OCI-M2 (cell line): ENCODE results near the gene ATP1A1.

Experiments used
- DNase-seq: peaks from one replicate; lab custom pipeline; 2025; ENCODE audit not compliant: unreplicated experiment; lab: John Stamatoyannopoulos, UW

The ATP1A1 gene

DNA sequence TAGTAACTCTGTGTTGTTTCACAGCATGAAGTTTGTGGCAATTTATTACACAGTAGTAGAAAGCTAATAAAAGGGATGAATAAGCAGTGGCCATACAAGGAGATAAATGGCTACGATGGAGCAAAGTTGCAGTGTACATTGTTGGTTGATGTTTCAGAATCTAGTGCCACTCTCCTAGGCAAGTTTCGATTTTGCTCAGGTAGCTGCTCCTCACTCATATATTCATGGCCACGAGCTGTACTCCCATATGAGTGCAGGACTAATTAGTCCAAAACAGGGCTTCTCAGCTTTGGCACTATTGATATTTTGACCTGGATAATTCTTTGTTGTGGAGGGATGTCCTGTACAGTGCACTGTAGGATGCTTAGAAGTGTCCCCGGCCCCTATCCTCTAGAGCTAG is 30.0 kb upstream of the ATP1A1 start:
- no peak for DNase-seq

DNA sequence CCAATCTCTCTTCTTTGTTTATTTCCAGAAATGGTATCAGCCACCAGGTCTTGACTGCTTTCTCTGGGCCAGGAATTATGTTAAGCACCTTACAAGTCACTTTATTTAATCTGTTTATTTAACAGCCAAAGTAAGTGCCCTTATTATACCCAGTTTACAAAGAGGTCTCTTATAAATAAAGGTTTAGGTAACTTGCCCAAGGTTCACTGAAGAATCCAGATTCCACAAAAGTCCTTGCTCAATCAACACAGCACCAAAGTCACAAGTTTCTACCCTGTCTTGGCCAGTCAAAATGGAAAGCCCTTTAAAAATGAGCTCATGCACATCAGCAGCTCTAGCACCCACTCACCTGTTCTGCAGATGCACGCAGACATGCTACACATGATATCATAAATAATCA is 28.0 kb upstream of the ATP1A1 start:
- no peak for DNase-seq

GRCh38 chr1:116345843-116346242 is 27.2 kb upstream of the ATP1A1 start:
- DNase-seq, result no peak

DNA sequence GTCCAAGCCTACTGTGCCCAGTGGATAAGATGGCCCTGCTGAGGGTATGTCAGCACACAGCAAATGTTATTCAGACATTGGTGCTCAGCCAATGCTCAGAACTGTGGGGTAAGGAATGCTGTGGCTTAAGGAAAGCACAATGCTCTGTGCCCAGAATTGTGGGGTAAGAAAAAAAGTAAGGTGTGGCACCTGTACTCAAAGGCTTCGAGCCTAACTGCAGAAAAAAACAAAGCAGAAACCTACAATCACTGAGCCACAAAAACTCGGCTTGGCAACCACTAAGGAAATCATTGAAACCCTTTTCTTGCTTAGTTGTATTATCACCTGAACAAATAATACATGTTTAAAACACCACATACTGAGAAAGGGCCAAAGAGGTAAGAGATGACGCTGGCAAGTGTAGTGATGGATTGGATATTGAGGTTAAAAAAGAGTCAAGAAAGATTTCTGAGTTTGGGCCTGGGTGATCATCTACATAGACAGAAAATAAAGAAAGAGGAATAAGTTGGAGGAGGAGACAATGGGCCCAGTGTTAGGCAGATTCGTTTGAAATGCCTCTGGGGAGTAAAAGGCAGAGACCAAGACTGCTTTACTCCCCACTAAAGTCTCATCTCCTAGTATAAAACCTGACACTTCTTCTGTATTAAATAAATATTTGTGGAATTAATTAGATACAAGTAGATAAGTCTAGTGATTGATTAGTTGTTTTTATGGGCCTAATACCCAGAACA is 25.9 kb upstream of the ATP1A1 start:
- no peak for DNase-seq

DNA sequence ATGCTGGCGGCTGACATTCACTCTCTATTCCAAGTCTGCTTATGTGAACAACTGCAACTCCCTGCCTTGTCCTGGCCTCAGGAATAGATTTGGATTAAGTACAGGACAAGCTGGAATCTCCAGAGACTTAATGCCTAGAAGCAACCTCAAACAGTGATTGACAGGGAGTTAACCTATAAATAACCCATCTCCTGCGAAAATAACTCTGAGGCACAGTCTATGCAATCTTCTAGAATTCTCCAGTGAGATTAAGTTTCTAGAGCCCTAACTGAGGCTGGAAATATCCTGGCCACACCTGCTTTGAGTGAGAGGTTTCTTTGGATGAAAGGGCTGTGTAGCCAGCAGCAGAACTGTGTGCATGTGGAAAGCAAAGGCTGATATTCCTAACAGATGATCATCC is 25.3 kb upstream of the ATP1A1 start:
- DNase-seq, result no peak

DNA sequence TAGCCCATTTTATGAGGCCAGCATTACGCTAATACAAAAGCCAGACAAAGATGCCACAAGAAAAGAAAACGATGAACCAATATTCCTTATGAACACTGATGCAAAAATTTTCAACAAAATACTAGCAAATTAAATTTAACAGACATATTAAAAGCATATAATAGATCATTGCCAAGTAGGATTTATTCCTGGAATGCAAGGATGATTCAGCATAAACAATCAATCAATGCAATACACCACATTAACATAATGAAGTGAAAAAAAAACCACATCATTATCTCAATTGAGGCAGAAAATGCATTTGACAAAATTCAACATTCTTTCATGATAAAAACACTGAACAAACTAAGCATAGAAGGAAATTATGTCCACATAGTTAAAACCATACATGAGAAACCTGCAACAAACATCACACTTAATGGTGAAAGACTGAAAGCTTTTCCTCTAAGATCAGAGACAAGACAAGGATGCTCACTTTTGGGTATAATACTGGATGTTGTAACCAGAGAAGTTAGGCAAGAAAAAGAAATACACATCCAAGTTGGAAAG is 22.9 kb upstream of the ATP1A1 start:
- DNase-seq, result no peak

DNA sequence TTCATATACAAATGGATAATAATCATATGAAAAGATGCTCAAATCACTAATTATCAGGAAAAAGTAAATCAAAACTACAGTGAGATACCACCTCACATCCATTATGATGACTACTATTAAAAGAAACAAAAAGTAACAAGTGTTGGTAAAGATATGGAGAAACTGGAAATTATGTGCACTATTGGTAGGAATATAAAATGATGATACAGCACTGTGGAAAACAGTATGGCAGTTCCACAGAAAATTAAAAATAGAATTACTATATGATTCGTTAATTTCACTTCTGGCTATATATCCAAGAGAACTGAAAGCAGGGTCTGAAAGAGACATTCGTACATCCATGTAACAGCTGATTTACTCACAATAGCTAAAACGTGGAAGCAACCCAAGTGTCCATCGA is 21.1 kb upstream of the ATP1A1 start:
- no peak for DNase-seq

GRCh38 chr1:116352349-116352813 is 20.7 kb upstream of the ATP1A1 start:
- no peak for DNase-seq

- no peak for DNase-seq
Observed at GRCh38 chr1:116353155-116353554, 19.9 kb upstream of the ATP1A1 start.

DNA sequence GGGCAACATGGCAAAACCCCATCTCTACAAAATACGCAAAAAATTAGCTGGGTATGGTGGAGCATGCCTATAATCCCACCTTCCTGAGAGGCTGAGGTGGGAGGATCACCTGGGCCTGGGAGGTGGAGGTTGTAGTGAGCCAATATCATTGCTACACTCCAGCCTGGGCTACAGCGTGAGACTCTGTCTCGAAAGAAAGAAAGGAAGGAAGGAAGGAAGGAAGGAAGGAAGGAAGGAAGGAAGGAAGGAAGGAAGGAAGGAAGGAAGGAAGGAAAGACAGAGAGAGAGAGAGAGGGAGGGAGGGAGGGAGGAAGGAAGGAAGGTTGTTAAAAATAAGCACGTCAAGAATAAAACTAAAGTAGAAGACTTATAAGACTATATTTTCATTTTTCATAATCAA is 17.0 kb upstream of the ATP1A1 start:
- no peak for DNase-seq

- no peak for DNase-seq
Observed at GRCh38 chr1:116356673-116357072, 16.4 kb upstream of the ATP1A1 start.

DNA sequence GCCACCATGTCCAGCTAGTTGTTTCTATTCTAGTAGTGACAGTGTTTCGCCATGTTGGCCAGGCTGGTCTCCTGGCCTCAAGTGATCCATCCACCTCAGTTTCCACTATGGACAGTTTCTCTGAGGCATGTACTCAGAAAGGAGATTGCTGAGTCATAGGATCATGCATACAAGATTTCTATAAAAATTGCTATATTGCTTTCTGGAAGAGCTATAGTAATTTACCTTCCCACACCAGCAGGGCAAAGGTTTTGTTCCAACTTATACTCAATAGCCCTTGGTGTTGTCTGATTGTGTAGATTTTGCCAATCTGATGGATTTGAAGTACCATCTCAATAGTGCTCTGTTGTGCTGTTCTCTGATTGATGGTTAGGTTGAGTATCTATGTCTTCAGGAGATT is 15.6 kb upstream of the ATP1A1 start:
- DNase-seq, result no peak

DNA sequence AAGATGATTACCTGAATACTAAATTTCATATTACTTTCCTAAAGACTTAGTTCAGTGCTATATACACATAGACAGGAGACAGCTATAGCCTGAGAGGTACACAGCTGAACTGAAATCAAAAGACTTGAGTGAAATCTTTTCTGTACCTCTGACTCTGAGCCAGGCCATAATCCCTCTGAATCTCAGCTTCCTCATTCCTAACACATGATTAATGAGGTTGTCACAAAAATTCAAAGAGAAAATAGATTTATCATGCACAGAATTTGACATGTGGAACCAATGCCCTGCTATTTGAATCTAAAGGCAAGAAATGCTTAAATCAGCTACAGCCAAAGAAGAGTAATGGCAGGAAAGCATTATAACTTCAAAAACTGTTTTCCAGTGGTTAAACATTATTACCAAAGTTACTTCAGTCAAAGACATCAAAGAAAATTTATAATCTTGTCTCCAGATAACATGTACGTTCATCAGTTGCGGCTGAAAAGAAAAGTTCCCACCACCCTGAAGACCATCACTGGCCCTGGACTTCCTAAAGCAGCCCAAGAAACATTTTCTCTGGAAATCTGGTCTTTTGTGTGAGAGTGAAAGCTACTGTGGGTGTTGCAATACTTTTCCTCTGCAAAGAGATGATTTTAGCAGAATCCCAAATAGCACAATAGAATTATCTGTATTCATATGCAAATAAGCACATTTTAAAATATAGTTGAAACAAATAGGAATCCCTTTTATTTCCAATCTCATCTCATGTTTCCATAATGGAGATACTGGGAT is 13.8 kb upstream of the ATP1A1 start:
- no peak for DNase-seq

- DNase-seq, result no peak
Observed at GRCh38 chr1:116359871-116360270, 13.2 kb upstream of the ATP1A1 start.

DNA sequence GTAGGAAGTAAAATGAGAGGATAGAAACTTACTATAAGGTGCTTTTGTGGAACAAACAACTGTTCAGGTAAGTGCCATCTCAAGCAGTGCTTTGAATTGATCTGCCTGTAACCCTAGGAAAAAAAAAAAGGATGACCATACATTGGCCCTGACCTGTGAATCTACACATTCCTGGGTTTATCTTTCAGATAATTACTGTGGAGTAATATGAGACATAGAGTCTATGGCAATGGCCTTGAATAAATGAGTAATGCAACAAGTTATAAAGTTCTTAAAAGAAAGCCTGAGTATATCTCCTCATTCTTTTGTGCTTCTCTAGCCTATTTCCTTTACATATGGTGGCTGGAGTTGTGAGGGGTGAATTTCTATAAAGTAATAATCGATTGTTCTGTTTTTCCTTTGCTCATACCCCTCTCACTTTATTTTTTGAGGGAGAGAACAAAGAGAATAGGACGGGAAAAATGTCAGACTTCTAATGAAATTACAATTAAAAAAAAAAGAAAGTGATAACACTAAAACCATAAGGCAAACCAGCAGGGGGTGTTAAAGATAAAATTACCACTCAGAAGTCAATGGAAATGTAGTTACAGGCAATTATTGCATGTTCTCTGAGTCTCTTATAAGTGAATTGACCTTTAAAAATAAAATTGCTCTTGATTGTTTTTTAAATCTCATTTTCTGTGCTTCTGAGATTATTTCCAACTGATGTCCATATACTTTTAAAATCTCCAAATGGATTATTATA is 12.4 kb upstream of the ATP1A1 start:
- no peak for DNase-seq

- DNase-seq, result no peak
Observed at GRCh38 chr1:116361648-116362047, 11.4 kb upstream of the ATP1A1 start.

GRCh38 chr1:116362050-116362449 is 11.0 kb upstream of the ATP1A1 start:
- no peak for DNase-seq

- no peak for DNase-seq
Observed at GRCh38 chr1:116365353-116365780, 7.7 kb upstream of the ATP1A1 start.

DNA sequence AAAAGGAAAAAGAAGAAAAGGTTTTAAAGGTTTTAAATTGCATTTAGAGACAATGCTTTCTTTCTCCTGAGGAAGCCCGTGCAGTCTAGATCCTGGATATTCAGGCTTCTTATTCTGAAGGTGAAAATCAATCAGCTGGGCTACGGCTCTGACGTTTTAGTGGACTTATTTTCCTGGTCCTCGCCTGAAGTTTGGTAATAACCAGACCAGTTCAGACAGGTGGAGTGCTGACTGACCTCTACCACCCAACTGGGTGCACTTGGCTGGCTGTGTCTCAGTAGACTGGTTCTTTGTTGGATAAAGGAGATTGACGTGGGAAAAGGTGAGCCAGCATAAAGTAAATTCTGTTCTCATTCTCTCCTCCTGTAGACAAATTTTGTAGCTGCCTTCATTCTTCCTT is 7.2 kb upstream of the ATP1A1 start:
- DNase-seq, result no peak

DNA sequence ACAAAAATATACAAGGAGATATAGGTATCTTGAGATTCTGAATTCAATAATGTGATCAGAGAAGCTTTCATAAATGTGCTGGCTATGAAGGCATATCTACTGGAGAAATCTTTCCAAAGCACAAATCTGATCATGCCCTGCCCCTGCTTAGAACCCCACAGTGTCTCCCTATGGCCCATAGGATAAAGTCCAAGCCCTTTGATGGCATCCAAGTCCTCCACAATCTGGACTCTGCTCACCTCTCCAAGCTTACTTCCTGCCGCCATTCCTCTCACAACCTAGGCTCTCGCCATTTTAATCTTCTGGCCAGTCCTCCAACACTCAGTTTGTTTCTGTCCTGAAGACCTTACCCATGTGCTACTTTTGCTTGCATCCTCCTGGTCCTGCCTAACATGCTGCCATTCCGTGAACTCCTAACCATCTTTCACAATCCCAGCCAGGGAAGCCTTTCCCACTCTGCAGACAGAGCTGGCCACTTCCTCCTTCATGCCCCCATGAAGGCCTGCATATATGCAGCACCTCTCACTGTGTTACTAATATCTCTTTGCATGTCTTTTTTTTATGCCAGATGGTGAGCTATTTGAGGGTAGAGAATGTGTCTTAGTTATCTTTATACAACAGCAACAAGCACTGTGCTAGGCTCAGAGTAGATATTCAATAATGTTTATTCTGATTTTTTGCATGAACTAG is 5.6 kb upstream of the ATP1A1 start:
- no peak for DNase-seq

DNA sequence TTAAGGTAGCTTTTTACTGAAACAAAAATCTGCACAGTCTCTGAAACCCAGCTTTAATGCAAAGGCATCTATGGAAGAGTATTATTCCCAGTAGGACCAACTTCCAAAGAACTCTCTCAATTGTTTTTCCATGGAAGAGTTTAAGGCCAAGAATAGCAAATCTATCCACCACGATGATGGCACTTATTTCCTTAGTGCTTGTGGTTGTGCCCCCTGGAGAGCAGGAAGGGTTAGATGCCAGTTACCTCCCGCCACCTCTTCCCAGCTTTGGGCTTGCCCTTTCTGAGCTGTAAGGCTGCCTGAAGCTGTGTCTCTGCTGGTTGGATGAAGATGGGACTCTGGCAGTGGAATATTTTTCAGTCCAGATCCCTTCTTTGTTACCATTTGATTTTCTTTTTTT is 4.8 kb upstream of the ATP1A1 start:
- no peak for DNase-seq
